NCI-H510A (cell line): ENCODE data around the gene KRTAP4-9.
"Not testable (repeated sequence)": the region's sequence is repeated elsewhere in the genome, so short reads cannot be mapped to it uniquely, and the experiment has no call there.

ENCODE experiments used
- DNase-seq: peaks from one replicate; lab custom pipeline; 2025; lab: John Stamatoyannopoulos, UW

KRTAP4-9 gene

DNA sequence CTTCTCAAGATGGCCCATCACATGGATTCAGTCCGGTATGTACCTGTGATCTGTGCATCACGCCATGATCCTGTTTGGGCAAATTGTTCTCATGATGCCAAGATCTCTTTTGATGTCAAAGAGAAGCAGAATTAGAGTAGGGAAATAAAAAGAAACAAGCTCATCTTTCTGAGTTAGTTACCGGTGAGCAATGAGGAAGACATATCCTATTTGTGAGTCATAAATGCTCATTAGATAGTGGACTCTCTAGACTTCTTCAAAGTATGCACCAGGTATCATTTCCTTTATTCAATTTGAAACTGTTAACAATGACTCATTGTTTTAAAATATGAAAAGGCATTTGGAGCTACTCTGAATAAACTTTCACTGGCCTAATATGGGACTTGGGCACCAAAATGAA lies 26.8 kb downstream of the KRTAP4-9 start:
- DNase-seq: no peak

DNA sequence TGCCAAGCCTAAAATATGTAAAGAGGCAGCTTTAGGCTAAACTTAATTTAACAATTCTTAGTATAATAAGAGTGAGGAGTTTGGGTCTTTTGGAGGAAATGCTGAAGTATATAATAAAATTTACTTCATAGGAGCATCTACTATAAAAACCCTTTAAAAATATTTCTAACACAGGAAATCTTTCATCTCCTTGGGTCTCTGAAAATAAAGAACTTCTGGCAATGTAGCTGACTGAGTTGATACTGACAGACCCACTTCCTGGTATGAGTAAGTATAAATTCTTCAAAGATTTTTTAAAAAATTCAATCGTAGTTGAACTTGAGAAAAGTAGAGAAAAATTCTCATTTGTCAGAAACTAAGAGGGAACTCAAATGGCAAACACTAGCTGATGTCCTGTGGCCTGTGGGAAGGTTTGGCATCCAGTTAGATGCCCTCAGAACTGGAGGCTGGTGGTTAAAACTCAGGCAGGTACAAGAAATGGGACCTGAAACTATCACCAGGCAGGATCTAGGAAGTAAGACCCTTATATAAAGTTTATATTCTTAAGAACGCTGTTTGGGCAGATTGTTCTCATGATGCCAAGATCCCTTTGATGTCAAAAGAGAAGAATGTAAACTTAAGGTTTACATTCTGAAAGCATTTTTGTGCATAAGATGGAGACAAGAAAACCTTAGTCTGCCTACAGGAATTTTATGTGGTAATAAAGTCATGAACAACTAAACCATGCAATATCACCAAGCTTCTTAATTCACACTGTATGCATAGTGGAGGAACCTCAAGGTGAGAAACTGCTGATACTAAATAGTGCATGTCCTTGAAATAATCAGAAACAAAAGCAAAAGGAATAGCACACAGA lies 28.9 kb downstream of the KRTAP4-9 start:
- DNase-seq: no peak

DNA sequence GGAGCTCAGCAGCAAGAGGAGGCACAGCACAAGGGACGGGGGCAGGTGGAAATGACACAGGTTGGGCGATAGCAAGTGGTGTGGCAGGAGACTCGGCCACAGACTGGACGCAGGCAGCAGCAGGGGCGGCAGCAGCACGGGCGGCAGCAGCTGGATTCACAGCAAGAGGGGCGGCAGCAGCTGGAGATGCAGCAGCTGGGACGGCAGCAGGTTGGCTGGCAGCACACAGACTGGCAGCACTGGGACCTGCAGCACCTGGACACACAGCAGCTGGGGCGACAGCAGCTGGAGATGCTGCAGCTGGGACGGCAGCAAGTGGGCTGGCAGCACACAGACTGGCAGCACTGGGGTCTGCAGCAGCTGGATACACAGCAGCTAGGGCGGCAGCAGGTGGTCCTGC lies 34.7 kb downstream of the KRTAP4-9 start:
- DNase-seq: not testable (repeated sequence)

DNA sequence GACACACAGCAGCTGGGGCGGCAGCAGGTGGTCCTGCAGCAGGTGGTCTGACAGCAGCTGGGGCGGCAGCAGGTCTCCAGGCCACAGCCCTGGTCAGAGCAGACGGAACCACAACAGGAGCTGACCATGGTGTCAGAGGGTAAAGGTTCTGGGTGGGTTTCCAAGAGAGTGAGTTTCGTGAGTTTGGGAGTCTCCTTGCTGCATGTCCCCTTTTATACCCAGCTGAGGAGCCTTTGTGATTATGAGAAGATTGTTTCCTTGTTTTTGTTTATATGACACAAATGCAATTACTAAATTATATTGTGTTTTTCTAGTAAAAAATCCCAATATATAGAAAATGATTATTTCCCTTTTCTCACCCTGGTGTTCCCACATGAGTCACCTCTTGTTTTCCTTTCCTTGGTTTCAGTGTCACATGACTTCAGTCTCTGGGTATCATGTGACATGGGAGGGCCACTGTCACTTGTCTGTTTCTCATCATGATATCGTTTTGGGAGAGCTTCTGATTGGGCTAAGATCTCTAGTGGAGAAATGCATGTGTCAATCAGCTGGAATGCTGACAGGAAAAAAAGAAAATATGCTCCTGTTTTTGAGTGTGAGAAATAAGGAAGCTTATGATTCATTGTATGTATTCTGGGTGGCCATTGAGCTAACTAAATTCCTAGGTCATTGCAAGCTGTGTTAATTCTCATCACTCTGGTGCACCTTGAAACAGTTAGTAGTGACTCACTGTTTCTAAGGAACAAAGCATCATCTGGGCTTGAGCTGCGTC lies 35.4 kb downstream of the KRTAP4-9 start, which contains the start of gene KRTAP4-6:
Gene KRTAP4-6, minus strand, starts transcription at position 185 of the 772 bp plus-strand sequence. Its CDS starts 57 bp downstream, at position 128.
- no peak for DNase-seq

DNA sequence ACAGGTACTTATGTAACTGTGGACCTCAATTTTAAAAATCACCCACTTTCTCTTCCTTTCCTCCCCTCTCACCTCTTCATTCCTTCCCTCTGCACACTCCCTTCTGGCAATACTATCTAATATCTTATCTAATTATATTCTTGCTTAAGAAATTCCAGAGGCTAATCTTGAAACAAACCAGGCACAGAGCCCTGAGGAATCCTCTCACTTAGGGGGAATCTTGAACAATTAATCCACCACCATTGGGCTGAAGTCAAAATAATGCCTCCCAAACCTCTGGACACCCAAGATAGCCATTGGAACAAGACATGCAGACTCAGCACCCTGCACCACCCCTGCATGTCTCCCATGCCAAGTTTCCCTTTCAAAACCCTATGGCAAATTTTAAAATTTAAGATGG lies 36.2 kb downstream of the KRTAP4-9 start:
- no peak for DNase-seq

DNA sequence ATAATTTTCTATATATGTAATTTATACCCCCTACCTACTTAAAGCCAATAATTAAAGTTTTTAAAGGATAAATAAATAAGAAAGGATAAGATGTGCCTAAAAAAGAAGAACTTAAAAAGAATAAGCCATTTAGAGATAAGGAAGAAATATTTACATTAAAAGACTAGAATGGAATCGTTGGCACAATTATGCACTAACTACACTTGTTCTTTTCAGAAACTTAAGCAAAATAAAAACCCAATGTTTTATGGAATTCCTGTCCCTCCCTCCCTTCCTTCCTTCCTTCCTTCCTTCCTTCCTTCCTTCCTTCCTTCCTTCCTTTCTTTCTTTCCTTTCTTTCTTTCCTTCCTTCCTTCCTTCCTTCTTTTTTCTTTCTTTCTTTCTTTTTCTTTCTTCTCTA lies 39.7 kb downstream of the KRTAP4-9 start:
- no peak for DNase-seq

DNA sequence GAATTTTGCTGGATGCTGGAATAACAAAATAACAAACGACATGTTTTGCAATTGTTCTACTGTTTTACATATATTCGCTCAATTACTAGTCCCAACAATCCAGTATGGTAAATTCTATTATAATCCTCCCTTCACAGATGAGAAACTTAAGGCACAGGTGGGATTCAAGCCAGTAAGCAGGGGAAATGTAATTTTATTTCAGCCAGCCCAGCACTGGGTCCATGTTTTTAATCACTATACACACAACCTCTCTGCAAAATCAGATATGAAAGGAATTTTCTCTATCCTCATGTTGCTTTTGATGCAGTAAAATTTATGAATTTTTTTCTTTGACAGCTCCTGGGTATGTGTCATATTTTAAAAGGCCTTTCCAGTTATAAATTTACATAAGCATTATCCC lies 40.1 kb downstream of the KRTAP4-9 start:
- DNase-seq: no peak

DNA sequence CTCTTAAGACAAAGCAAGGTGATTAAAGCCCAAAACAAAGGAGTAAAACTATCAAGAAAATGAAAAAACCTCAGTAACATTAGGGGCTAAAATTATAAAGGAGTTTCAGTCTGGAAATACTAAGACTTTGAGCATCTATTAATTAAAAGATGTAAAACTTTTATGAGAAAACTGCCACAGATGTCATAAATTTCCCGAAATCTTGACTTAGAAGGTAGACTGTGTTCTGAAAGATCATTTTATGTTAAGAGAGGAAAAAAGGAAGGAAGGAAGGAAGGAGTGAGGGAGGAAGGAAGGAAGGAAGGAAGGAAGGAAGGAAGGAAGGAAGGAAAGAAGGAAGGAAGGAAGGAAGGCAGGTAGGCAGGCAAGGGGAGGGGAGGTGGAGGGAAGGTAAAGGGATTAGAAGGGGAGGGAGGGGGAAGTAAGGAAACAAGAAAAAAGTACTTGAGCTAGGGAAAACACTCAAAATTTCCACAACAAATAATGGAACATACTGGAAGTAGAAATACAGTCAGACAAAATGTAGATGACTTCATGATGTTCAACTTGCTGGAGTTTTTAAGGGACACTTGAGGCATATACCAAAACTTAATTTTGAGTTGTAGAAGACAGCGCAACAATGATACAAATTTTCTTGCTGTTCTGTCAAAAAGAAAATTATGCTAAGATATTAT lies 42.5 kb downstream of the KRTAP4-9 start:
- no peak for DNase-seq

DNA sequence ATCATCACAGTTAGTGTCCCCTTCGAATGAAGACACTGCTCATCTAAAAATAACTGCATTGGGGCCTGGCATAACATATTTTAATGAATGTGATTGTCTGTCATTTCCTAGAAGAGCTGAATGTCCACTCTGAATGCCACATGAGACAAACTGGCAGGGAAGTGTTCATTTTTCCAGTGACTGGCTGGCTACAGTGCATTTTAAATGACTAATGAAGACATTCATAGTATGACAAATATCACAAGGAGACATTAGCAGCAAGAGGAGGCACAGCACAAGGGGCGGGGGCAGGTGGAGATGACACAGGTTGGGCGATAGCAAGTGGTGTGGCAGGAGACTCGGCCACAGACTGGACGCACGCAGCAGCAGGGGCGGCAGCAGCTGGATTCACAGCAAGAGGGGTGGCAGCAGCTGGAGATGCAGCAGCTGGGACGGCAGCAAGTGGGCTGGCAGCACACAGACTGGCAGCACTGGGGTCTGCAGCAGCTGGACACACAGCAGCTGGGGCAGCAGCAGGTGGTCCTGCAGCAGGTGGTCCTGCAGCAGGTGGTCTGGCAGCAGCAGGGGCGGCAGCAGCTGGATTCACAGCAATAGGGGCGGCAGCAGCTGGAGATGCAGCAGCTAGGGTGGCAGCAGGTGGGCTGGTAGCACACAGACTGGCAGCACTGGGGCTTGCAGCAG lies 43.9 kb downstream of the KRTAP4-9 start:
- not testable (repeated sequence) for DNase-seq

DNA sequence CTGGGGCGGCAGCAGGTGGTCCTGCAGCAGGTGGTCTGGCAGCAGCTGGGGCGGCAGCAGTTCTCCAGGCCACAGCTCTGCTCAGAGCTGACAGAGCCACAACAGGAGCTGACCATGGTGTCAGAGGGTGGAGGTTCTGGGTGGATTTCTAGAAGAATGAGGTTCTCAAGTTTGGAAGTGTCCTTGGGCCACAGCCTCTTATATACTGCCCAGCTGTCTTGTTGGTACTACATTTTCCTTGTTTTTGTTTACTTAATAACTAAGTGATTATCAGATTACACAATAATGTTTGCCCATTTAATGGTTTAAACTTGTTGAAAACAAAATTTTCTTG lies 44.4 kb downstream of the KRTAP4-9 start, which contains the start of gene KRTAP4-5:
Gene KRTAP4-5, minus strand, starts transcription at position 174 of the 334 bp plus-strand sequence. Its CDS starts 58 bp downstream, at position 116.
- DNase-seq: no peak

DNA sequence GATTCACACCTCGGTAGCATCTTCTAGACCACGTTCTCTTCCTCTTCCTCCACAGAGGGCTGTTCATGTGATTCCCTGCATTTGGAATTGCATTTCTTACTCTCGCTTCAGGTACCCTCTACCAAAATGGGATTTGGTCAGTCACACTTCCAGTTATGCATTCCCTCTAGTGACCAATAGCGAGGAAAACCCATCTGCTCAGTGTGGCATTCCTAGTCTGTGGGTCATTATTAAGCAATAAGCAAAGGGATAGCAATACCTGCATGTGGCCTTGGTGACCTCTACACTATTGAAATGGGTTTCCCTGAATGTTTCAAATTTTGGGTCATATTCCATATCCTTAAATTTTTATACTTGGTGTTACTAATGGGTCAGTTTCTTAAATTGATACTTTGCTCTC lies 44.8 kb downstream of the KRTAP4-9 start:
- no peak for DNase-seq

DNA sequence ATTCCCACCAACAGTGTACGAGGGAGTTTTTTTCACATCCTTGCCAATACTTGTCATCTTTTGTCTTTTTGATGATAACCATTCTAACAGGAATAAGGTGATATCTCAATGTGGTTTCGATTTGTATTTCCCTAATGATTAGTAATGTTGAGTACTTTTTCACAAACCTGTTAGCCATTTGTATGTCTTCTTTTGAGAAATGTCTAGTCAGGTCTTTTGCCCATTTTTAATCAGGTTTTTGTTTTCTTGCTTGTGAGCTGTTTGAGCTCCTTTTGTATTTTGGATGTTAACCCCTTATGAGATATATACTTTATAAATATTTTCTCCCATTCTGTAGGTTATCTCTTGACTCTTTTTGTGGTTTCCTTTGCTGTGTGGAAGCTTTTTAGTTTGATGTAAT lies 46.3 kb downstream of the KRTAP4-9 start:
- DNase-seq: no peak

DNA sequence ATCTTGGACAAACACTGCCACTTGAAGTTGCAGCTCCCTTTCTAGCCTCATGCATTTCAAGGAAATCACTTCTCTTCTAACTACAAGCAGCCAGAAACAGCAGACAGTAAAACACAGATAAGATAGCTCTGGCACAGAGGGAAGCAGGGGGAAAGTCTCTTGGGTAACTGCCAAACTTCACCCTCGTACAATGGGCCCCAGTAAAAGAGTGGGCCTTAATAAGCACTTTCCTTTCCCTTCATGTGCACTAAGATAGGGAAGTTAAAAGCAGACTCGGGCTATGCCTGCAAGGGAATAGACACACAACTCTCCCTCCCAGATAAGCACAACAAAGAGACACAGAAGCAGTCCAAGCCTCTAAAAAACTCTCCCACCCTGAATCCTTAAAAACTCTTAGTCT lies 48.7 kb downstream of the KRTAP4-9 start:
- no peak for DNase-seq
